ENCODE data around the gene KCNQ1OT1.

The KCNQ1OT1 gene

DNA sequence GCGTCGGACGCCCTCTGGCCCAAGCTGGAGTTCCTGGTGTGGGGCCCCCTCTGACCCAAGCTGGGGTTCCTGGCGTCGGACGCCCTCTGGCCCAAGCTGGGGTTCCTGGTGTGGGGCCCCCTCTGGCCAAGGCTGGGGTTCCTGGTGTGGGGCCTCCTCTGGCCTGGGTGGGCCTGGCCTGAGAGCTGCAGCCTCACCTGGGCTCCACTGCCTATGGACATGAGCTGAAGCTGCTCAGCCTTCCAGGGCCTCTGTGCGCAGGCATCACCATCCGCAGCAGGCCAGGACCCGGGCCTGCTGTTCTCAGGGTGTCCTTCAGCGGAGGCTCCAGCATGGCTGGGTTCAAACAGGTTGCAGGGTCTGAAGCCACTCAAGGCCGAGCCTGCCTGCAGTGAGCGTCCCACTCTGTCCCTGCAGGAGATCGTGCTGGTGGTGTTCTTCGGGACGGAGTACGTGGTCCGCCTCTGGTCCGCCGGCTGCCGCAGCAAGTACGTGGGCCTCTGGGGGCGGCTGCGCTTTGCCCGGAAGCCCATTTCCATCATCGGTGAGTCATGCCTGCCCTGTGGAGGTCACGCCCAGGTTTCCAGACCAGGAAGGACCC lies 129.5 kb downstream of the KCNQ1OT1 start:
- no peak for DNase-seq (ENCODE audit: low read depth)

- DNase-seq (ENCODE audit: low read depth), result no peak
Measured at GRCh38 chr11:2569731-2570210, 130.0 kb downstream of the KCNQ1OT1 start.

DNA sequence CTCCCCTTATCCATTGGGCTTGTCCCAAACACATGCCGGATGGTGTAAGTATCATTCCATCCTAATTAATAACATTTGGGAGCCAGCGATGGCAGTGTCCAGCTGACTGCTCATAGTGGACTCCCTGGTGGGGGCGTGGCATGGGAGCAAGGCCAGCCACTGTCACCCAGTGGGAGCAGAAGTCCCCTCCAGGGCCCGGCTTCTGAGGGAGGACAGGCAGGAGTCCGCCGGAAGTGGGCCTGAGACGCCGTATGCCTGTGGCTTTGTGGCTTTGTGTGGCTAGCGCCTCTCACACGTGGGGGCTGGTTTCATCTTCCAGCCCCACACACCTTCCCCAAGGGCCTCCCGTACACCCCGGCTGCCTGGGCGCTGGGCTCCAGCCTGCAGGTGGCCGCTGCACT lies 130.5 kb downstream of the KCNQ1OT1 start:
- DNase-seq (ENCODE audit: low read depth), result no peak

DNA sequence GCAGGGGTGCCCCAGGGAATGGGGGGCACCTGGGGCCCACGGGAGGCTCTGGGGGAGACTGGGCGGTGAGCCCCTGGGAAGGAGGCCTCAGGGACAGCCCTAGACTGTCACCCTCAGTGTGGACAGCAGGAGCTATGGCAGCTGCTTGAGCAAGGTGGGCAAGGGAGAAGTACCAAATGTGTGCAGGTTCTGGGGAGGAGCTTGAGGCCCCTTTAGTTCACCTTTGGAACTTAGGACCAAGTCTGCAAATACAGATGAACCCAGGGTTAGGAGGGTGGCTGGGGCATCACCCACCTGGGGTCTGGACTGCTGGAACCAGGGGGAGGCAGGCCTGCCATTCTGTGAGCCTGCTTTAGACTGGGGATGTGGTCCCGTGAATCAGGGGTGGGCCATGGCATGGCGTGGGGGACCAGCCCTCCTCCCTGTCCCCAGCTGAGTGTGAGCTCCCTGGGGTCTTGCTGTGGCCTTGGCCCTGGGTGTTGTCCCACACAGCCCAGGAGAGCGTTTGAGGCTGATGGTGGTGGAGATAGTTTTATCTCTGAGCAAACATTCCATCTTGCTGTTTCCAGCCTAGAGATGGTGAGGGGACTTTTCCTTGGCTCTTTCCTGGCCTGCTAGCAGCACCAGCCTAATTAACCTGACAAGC lies 132.6 kb downstream of the KCNQ1OT1 start:
- no peak for DNase-seq (ENCODE audit: low read depth)

- no peak for DNase-seq (ENCODE audit: low read depth)
Measured at GRCh38 chr11:2566223-2567025, 133.4 kb downstream of the KCNQ1OT1 start.

DNA sequence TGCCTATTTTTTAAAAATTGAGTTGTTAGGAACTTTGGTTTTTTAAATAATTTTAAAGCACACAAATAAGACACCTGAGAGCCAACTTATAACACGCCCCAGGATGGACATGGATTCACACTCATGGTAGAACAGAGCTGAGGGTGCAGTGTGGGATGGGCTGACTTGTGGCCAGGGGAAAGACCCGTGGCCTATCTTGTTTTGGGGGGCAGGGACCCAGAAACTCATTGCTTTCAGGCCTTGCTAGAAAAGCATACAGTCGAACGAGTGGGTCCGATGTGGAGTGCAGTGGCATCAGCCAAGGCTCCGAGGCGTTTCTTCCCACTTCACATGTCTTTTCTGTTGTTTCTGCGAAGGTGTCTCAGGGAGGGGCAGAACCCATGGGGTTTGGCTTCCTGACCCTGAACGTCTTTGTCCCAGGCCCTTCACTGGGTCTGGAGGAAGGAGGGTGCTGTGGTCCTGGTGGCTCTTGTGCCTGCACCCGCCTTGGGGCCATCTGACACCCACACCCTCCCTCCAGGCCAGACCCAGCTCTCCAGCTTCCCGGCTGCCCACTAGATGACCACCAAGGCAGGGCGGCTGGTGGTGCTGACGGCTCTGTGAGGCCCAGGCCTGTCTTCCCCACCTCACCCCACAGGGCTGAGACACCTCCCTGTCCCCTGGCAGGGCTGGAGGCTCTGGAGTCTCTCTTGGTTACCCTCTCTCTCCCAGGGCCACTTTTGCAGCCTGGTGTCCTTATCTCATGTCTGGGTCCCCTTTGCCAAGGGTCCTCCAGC lies 134.2 kb downstream of the KCNQ1OT1 start:
- DNase-seq (ENCODE audit: low read depth), result no peak

DNA sequence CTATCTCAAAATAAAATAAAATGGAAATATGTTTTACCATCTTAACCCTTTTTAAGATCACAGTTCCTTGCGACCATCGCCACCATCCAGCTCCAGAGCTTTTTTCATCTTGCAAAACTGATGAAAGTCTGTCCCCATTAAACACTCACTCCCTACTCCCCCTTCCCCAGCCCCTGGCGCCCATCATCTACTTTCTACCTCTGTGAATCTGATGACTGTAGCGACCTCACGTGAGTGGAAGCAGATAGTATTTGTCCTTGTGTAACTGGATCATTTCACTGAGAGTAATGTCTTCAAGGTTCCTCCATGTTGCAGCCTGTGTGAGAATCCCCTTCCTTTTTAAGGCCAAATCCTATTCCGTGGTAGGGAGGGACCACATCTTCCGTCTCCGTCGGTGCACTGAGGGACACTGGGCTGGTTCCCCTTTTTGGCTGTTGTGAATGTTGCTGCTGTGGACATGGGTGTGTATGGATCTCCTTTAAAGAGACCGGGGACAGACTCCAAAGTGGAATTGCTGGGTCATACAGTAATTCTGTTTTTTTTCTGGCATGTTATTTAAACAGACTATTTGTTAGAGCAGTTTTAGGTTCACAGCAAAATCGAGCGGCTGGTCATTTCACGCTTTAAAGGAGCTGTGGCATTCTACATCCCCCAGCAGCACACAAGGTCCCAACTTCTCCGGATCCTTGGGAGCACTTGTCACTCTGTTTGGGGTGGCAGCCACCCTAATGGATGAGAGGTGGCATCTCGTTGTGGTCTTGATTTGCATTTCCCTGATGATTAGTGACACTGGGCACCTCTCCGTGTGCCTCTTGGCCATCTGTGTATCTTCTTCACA lies 135.0 kb downstream of the KCNQ1OT1 start:
- no peak for DNase-seq (ENCODE audit: low read depth)

- no peak for DNase-seq (ENCODE audit: low read depth)
Measured at GRCh38 chr11:2564008-2564530, 135.7 kb downstream of the KCNQ1OT1 start.

DNA sequence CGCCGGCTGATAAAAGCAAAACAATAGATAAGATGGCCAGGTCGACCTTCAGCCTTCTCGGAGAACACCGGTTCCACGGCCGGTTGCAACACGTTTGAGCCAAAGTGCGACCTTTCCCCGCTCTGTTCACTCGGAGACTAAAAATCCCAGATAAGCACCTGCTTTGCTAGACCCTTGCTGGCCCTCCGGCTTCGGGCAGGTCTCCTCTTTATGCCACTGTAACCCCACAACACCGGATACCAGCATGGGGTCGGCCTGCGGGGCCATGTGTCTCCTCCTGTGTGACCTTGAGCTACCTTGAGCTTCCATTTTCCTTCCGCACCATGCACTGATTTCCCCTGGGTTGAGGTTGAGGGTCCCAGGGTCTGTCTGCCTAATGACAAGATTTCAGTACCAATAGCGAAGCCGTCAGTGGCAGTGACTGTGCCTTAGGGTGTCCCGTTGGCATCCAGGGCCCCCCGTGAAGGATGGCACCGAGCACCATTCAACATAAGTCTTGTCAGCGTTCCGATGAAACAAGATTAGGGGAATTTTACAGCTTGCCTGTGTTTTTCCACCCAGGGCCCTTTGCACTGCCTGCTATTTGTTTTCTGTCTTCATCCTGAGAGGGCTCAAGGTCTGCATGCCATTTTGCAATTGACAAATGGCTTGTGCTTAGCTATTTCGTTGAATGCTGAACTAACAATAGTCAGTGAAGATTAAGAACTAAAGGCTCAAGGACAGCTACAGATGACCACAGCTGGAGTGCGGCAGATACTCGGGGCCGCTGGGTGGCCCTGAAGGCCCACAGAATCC lies 136.4 kb downstream of the KCNQ1OT1 start:
- DNase-seq (ENCODE audit: low read depth), result no peak

DNA sequence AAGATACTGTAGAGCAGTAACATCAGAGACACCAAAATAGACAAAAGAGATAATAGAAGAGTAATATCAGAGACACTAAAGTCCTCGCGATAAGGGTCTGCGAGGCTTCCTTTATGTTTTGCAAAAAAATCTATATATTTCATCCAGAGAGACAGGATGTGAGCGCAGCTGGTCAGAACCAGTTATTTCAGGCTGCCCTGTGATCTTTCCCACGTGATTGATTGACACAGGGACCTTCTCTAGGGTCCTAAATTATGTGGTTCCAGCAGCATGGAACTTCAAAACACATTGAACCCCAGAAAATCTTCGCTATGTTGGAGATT lies 136.9 kb downstream of the KCNQ1OT1 start:
- no peak for DNase-seq (ENCODE audit: low read depth)

- no peak for DNase-seq (ENCODE audit: low read depth)
Measured at GRCh38 chr11:2561696-2562581, 137.9 kb downstream of the KCNQ1OT1 start.

DNA sequence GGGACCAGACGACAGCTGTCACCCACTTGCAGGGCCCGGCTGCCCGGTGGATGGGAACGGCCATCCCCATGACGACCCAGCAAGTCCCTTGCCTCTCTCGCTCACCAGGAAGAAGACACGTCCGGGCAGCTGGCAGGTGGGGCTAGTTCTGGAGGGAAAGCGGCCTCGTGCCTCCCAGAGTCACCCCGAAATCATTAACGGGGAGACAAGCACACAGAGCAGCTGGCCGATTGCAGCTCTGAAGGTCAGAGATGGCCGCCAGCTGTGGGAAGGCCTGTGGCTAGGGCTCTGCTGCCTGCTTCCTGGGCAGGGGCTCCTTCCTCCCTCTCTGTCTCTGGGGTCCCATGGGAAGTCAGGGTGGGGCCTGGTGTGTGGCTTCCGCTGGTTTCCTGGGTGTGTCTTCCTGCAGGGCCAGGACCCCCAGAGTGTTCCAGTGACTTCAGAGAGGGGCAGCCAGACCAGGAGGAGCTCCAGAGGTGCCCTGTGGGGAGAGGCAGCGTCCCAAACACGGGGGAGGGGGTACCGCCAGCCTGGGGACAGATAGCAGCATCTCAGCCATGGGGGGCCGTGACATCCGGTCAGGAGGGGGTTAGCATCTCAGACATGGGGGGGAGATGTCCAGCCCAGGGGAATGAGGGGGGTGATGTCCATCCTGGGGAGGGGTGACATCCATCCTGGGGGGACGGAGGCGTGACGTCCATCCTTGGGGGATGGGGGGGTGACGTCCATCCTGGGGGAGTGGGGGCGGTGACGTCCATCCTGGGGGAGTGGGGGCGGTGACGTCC lies 140.1 kb downstream of the KCNQ1OT1 start:
- no peak for DNase-seq (ENCODE audit: low read depth)

- DNase-seq (ENCODE audit: low read depth), result no peak
Measured at GRCh38 chr11:2558861-2559526, 140.8 kb downstream of the KCNQ1OT1 start.

DNA sequence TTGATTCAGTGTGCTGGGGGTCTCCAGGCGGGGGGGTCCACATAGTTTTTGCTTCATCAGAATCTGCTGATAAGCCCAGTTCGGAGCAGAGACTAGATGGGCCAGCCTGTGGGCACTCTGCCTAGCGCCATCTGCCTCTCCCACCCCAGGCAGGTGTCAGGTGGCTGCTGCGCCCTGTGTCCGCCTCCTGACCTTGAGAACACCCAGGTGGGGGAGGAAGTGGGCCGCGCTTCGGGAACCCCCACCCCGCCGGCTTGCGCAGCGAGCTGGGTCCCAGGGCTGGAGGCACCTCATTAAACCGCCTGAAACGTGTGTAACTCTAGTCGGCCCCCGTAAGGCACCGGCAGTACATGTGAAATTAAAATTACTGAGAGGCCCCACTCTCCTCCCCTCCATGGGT lies 141.4 kb downstream of the KCNQ1OT1 start:
- no peak for DNase-seq (ENCODE audit: low read depth)
